ENCODE data around the gene SFT2D1. TPM values are rescaled to one million over a fixed set of nuclear protein-coding genes. Genes with fewer than 3 reads are reported as not detected.
A peak's percentile ranks its signal among the peaks of the same experiment; 100 is the strongest.

SFT2D1 gene
- 65.6 TPM for total RNA-seq (2021; ENCODE audit: unreplicated experiment)
- polyA plus RNA-seq (2012) = 46.1 and 56.4 TPM in 2 replicates
- percentile 93 among the genes with signal in this experiment for Bru-seq, nascent RNA
- percentile 92 among the genes with signal in this experiment for BruChase-seq, experiment 1, labeled RNA remaining after a 6-hour chase
- percentile 97 among the genes with signal in this experiment for BruChase-seq, experiment 2, labeled RNA remaining after a 2-hour chase
- long read RNA-seq, transcript SFT2D1-201 (8 exons, 1,079 nt) = major isoform, 115 of 141 reads
- long read RNA-seq, partial matches to known transcripts = 4 of 141 reads
- long read RNA-seq, other reads (novel, unspliced or antisense) = 22 of 141 reads

- Histone ChIP-seq H2AFZ (ENCODE audit: low read depth, low read length, poor library complexity, severe bottlenecking) (no peak within 1 kb of the TSS), H3K9me3 (ENCODE audit: control insufficient read depth in 1 of 2, insufficient read depth in 1 of 2, low read depth in 1 of 2, low read length in 2 of 2) (no peaks in the 10 kb centered on the region)
- intact Hi-C loops (cut with micrococcal nuclease) = loop anchor here (1.0 kb wide), 1 partner anchor 41 kb away; no protein-coding TSS in a partner anchor
- no peak for TF ChIP-seq CEBPB (IDR thresholded peaks at IDR 0.05; ENCODE audit: low read depth)
- no peak; the same call in 1 of the 2 replicates for TF ChIP-seq CBX3 (IDR thresholded peaks at IDR 0.05; ENCODE audit: low read depth)
- peak; percentile 97 for TF ChIP-seq POLR2AphosphoS5 (IDR thresholded peaks at IDR 0.05; ENCODE audit: low read depth, low read length)
- no peak for TF ChIP-seq ATF3 (IDR thresholded peaks at IDR 0.05)
- TF ChIP-seq POLR2A (IDR thresholded peaks at IDR 0.05; ENCODE audit: borderline replicate concordance, extremely low read depth, insufficient read depth, insufficient read length) = no peak
- peak; percentile 89 for TF ChIP-seq EGR1 (IDR thresholded peaks at IDR 0.05; ENCODE audit: low read depth)
- TF ChIP-seq SRF (IDR thresholded peaks at IDR 0.05; ENCODE audit: low read depth) = no peak
- no peak for TF ChIP-seq EZH2 (IDR thresholded peaks at IDR 0.05)
- TF ChIP-seq ZNF274 (IDR thresholded peaks at IDR 0.05; ENCODE audit: low read depth, low read length) = no peak
- peak; percentile 84 for TF ChIP-seq SIN3A (IDR thresholded peaks at IDR 0.05; ENCODE audit: low read depth)
- TF ChIP-seq FOSL1 (IDR thresholded peaks at IDR 0.05; ENCODE audit: low read depth) = no peak
- no peak for TF ChIP-seq ZBTB33 (IDR thresholded peaks at IDR 0.05; ENCODE audit: extremely low read depth, insufficient replicate concordance, low read length)
- TF ChIP-seq MAX (IDR thresholded peaks at IDR 0.05) = peak; percentile 69
- no peak for TF ChIP-seq TCF7L2 (IDR thresholded peaks at IDR 0.05; ENCODE audit: borderline replicate concordance, extremely low read depth, insufficient read depth, insufficient read length)
- no peak for TF ChIP-seq RAD21 (IDR thresholded peaks at IDR 0.05; ENCODE audit: low read depth)
- TF ChIP-seq CTCF (IDR thresholded peaks at IDR 0.05 in 2 of 3, conservative IDR thresholded peaks at IDR 0.05 in 1 of 3; ENCODE audit: borderline replicate concordance in 1 of 3, insufficient read depth in 1 of 3, low read depth in 2 of 3, low read length in 2 of 3) = no peak
- peak; percentile 86 for TF ChIP-seq ELF1 (IDR thresholded peaks at IDR 0.05; ENCODE audit: borderline replicate concordance, low read depth)
- TF ChIP-seq YY1 (IDR thresholded peaks at IDR 0.05; ENCODE audit: extremely low read depth, insufficient replicate concordance, low read depth, low read length) = no peak
- TF ChIP-seq ZFX (IDR thresholded peaks at IDR 0.05) = peak; percentile 49; the same call in 1 of the 2 replicates
- no peak for TF ChIP-seq JUND (IDR thresholded peaks at IDR 0.05)
- TF ChIP-seq EZH2phosphoT487 (IDR thresholded peaks at IDR 0.05; ENCODE audit: borderline replicate concordance) = no peak
- TF ChIP-seq SP1 (IDR thresholded peaks at IDR 0.05; ENCODE audit: low read depth) = no peak; the same call in 1 of the 2 replicates
Observed at GRCh38 chr6:166342349-166343149, at the start of gene SFT2D1. Gene SFT2D1 (minus strand): TSS chr6:166342545. CDS start chr6:166342481, 64 bp downstream.

More at GRCh38 chr6:166342349-166343149, at the start of gene SFT2D1:
- POLR2A ChIA-PET = interaction anchor here (0.7 to 0.9 kb wide), 2 partner anchors 35 to 343 kb away, joined by 3 read pairs; no protein-coding TSS in a partner anchor
- RAD21 ChIA-PET (ENCODE audit: low non-redundant PET in 1 of 2, low total read pairs in 2 of 2, uncharacterized antibody in 2 of 2, unreplicated experiment in 2 of 2) = no interaction called here
- Histone ChIP-seq H3K36me3 (ENCODE audit: control insufficient read depth in 1 of 2, insufficient read depth in 2 of 2, low read length in 2 of 2) (peaks cover 2 to 4% of the 10 kb centered on the region in 2 experiments; a peak in 2 of 4 replicates), H3K4me3 (replicated peaks in 1 of 2; ENCODE audit: low read depth in 1 of 2, low read length in 2 of 2) (peak within 1 kb of the TSS; percentile 98 to 100), H3K9ac (ENCODE audit: low read length) (peak within 1 kb of the TSS; percentile 96), H3K27ac (ENCODE audit: low read depth, low read length) (peak within 1 kb of the TSS; percentile 73), H4K20me1 (ENCODE audit: insufficient read depth) (peaks cover 3% of the 10 kb centered on the region; the same call in 1 of the 2 replicates), H3K27me3 (ENCODE audit: insufficient read depth, low read length) (no peaks in the 10 kb centered on the region), H3K79me2 (ENCODE audit: insufficient read depth, low read length) (peaks cover 48% of the 10 kb centered on the region), H3K4me1 (ENCODE audit: control insufficient read depth in 1 of 2, insufficient read depth in 2 of 2, low read length in 2 of 2) (peaks cover 0 to 17% of the 10 kb centered on the region in 2 experiments; a peak in 3 of 4 replicates), H3K9me2 (ENCODE audit: insufficient read depth) (no peaks in the 10 kb centered on the region), H3K4me2 (ENCODE audit: low read length) (peak within 1 kb of the TSS; percentile 79)
- ATAC-seq (peak; percentile 96), DNase-seq (ENCODE audit: low read depth, low spot score) (peak; percentile 36)
- CTCF ChIA-PET = interaction anchor here (1.4 kb wide), 1 partner anchor 29 kb away, joined by 4 read pairs; no protein-coding TSS in a partner anchor
- TSS peak; percentile 87 for BruUV-seq (replicated peaks)

Data from HCT116 (cell line).